ENCODE results near the gene C17orf78.
"Not testable (repeated sequence)": the region's sequence is repeated elsewhere in the genome, so short reads cannot be mapped to it uniquely, and the experiment has no call there.

Gene C17orf78

GRCh38 chr17:37441369-37442014, 65.7 kb downstream of the C17orf78 start:
- DNase-seq = not testable (repeated sequence)

All from KG1 (cell line).